A549 (cell line): ENCODE results near the gene CACTIN. TPM values are rescaled to one million over a fixed set of nuclear protein-coding genes. Genes with fewer than 3 reads are reported as not detected.

Source experiments
- ATAC-seq, 2 experiments: fragments of 200-7000 bp in 1 of 2; fragments of >200 bp in 1 of 2; cut with Nextera tagmentation in 1 of 2; cut with Tn5 transposase in 1 of 2; 3 replicates each; pipeline versions ENCODE4 v1.8.0 to v1.9.1; 2018 to 2020; ENCODE audit warnings: mild to moderate bottlenecking in 1 of 2, moderate library complexity in 1 of 2
- CTCF ChIA-PET: fragments of 300-600 bp; sonication (Branson Sonifier 250); formaldehyde crosslinking; extraction: SDS; loops from one replicate; lab custom pipeline; 2021; ENCODE audit warnings: antibody characterized with exemption, inconsistent platforms; lab: Yijun Ruan, JAX
- POLR2A ChIA-PET: fragments of 350-600 bp; formaldehyde crosslinking; extraction: SDS; loops from one replicate; lab custom pipeline; 2021; ENCODE audit warnings: antibody characterized with exemption, inconsistent platforms; lab: Yijun Ruan, JAX
- DNase-seq, 2 experiments: peaks; one replicate each; pipeline versions ENCODE4 v3.0.0 to v3.0.0-alpha.2; 2011 to 2016; ENCODE audit warnings: low read depth in 1 of 2, low spot score in 1 of 2
- FAIRE-seq: peaks from 2 replicates; lab custom pipeline; 2011; peaks lifted over from hg19 to GRCh38; lab: Jason Lieb, UNC
- H3K27ac ChIP-seq, 2 experiments: fragments of >200 bp; sonication (Bioruptor Twin); formaldehyde crosslinking; 3 replicates each; pipeline ENCODE4 v1.5.1; 2016 to 2017
- H3K4me1 ChIP-seq: fragments of >200 bp; sonication (Bioruptor Twin); formaldehyde crosslinking; 3 replicates; pipeline ENCODE4 v1.6.1; 2016
- H3K4me2 ChIP-seq: fragments of >200 bp; sonication (Bioruptor Twin); formaldehyde crosslinking; 3 replicates; pipeline ENCODE4 v1.6.1; 2016
- H3K4me3 ChIP-seq: fragments of >200 bp; sonication (Bioruptor Twin); formaldehyde crosslinking; 3 replicates; pipeline ENCODE4 v1.5.1; 2016
- H3K9me3 ChIP-seq: fragments of >200 bp; sonication (Bioruptor Twin); formaldehyde crosslinking; 3 replicates; pipeline ENCODE4 v1.6.1; 2016
- ATOH8 ChIP-seq: fragments of 250-450 bp; sonication (Bioruptor Pico); IDR thresholded peaks from 2 replicates; pipeline ENCODE4 v1.5.0; 2020; ENCODE audit warnings: low read depth, mild to moderate bottlenecking, moderate library complexity
- CBX8 ChIP-seq: fragments of 200-600 bp; sonication (generic); IDR thresholded peaks from 2 replicates; pipeline ENCODE4 v1.6.1; 2016
- CHD4 ChIP-seq: fragments of 200-600 bp; sonication (generic); IDR thresholded peaks from 2 replicates; pipeline ENCODE4 v1.6.1; 2016; ENCODE audit warnings: antibody characterized with exemption, mild to moderate bottlenecking, borderline replicate concordance
- EHMT2 ChIP-seq: fragments of 200-600 bp; sonication (generic); IDR thresholded peaks from 2 replicates; pipeline ENCODE4 v1.6.1; 2016; ENCODE audit warnings: antibody characterized with exemption, low read depth, mild to moderate bottlenecking, moderate library complexity
- ESRRA ChIP-seq: fragments of 150-350 bp; IDR thresholded peaks from 2 replicates; pipeline ENCODE4 v1.6.1; 2014; ENCODE audit warnings: mild to moderate bottlenecking, low read length, borderline replicate concordance
- FOSB ChIP-seq: fragments of 250-450 bp; sonication (Bioruptor Pico); IDR thresholded peaks from 2 replicates; pipeline ENCODE4 v1.5.0; 2020; ENCODE audit warnings: mild to moderate bottlenecking, moderate library complexity
- FOXS1 ChIP-seq: fragments of 250-450 bp; sonication (Bioruptor Pico); IDR thresholded peaks from 2 replicates; pipeline ENCODE4 v1.5.0; 2020; ENCODE audit warnings: mild to moderate bottlenecking, moderate library complexity
- GATA3 ChIP-seq: IDR thresholded peaks from 2 replicates; pipeline ENCODE4 v1.6.1; 2012; ENCODE audit warnings: borderline replicate concordance
- HES2 ChIP-seq: fragments of >200 bp; sonication (Bioruptor Twin); formaldehyde crosslinking; IDR thresholded peaks from 2 replicates; pipeline ENCODE4 v1.6.1; 2016
- HEYL ChIP-seq: fragments of 250-450 bp; sonication (Bioruptor Pico); IDR thresholded peaks from 2 replicates; pipeline ENCODE4 v1.8.0; 2021; ENCODE audit warnings: mild to moderate bottlenecking, moderate library complexity
- HMGXB4 ChIP-seq: fragments of 250-450 bp; sonication (Bioruptor Pico); IDR thresholded peaks from 2 replicates; pipeline ENCODE4 v1.5.0; 2021; ENCODE audit warnings: mild to moderate bottlenecking, moderate library complexity, borderline replicate concordance
- JUN ChIP-seq, 2 experiments: fragments of >200 bp; sonication (Bioruptor Twin); formaldehyde crosslinking; IDR thresholded peaks; 2 replicates in 1 of 2; 3 replicates in 1 of 2; pipeline ENCODE4 v1.6.1; 2016 to 2017
- JUNB ChIP-seq: fragments of >200 bp; sonication (Bioruptor Twin); formaldehyde crosslinking; IDR thresholded peaks from 2 replicates; pipeline ENCODE4 v1.6.1; 2016
- KDM1A ChIP-seq: fragments of 200-600 bp; sonication (generic); IDR thresholded peaks from 2 replicates; pipeline ENCODE4 v1.6.1; 2016; ENCODE audit warnings: low read depth, mild to moderate bottlenecking
- KDM5A ChIP-seq: fragments of 200-600 bp; sonication (generic); IDR thresholded peaks from 2 replicates; pipeline ENCODE4 v1.6.1; 2016; ENCODE audit warnings: antibody characterized with exemption, mild to moderate bottlenecking
- MAFK ChIP-seq: fragments of 450-650 bp; IDR thresholded peaks from 2 replicates; pipeline ENCODE4 v1.6.1; 2014; ENCODE audit not compliant: partially characterized antibody
- NFE2L2 ChIP-seq: fragments of 150-350 bp; conservative IDR thresholded peaks from 2 replicates; pipeline ENCODE4 v1.6.1; 2014; ENCODE audit warnings: low read length
- PHF8 ChIP-seq: fragments of 200-600 bp; sonication (generic); IDR thresholded peaks from 2 replicates; pipeline ENCODE4 v1.6.1; 2016; ENCODE audit warnings: low read depth, mild to moderate bottlenecking, antibody characterized with exemption, moderate library complexity, borderline replicate concordance
- POLR2A ChIP-seq: IDR thresholded peaks from 2 replicates; pipeline ENCODE4 v1.6.1; 2012; ENCODE audit warnings: mild to moderate bottlenecking, low read length
- RAD21 ChIP-seq, 2 experiments: fragments of >200 bp in 1 of 2; sonication (Bioruptor Twin) in 1 of 2; formaldehyde crosslinking in 1 of 2; IDR thresholded peaks in 1 of 2; conservative IDR thresholded peaks in 1 of 2; 2 replicates in 1 of 2; 3 replicates in 1 of 2; pipeline ENCODE4 v1.6.1; 2012 to 2018; ENCODE audit warnings: inconsistent platforms in 1 of 2
- REST ChIP-seq: fragments of 200-600 bp; sonication (generic); IDR thresholded peaks from 2 replicates; pipeline ENCODE4 v1.6.1; 2016; ENCODE audit warnings: antibody characterized with exemption, mild to moderate bottlenecking, moderate library complexity
- USF2 ChIP-seq: fragments of 450-650 bp; IDR thresholded peaks from 2 replicates; pipeline ENCODE4 v1.6.1; 2014; ENCODE audit warnings: antibody characterized with exemption
- ZSCAN20 ChIP-seq: fragments of 250-450 bp; sonication (Bioruptor Pico); IDR thresholded peaks from 2 replicates; pipeline ENCODE4 v1.8.0; 2022; ENCODE audit warnings: mild to moderate bottlenecking, moderate library complexity
- WGBS: methylation state at CpG from one replicate; pipeline ENCODE4 v1.1.6; 2017; ENCODE audit errors: missing lambda C conversion rate; 5-methylcytosine and 5-hydroxymethylcytosine counted together
- polyA plus RNA-seq, 4 experiments: library from polyadenylated mRNA; depleted of rRNA in 3 of 4; stranded (reverse); fragments of >200 nt; fragmentation: RNase III in 1 of 4; extraction: RNeasy Plus Mini Kit Qiagen cat#74134 plus additional on column Dnase treatment in 1 of 4; gene quantifications; 2 replicates in 3 of 4; 3 replicates in 1 of 4; pipeline ENCODE4 v1.2.3, GENCODE V29; 2011 to 2017
- TF ChIP-seq, protein P1 (sequence below): fragments of 150-350 bp; IDR thresholded peaks from 2 replicates; pipeline ENCODE4 v1.6.1; 2014; ENCODE audit warnings: low read depth, mild to moderate bottlenecking, low read length
- TF ChIP-seq, protein P2 (sequence below): fragments of >200 bp; sonication (Bioruptor Twin); formaldehyde crosslinking; IDR thresholded peaks from 3 replicates; pipeline ENCODE4 v1.6.1; 2016

CACTIN gene
- polyA plus RNA-seq, 2 of the 4 experiments (the other 2 are of a cell fraction), result 8.3 to 14.9 TPM

GRCh38 chr19:3615524-3616135, 11.0 kb downstream of the CACTIN start:
- H3K9me3 ChIP-seq, result no peaks in the 10 kb centered on the region
- no peaks in the 10 kb centered on the region for H3K4me1 ChIP-seq
- CTCF ChIA-PET, result interaction anchor here (2.0 to 2.2 kb wide), 2 partner anchors 40 to 71 kb away, joined by 7 to 9 read pairs; no protein-coding TSS in a partner anchor
- no peak for DNase-seq
- POLR2A ChIA-PET, result no interaction called here
- H3K27ac ChIP-seq, result no peak overlapping the region
- TF ChIP-seq KDM1A, result no peak
- TF ChIP-seq FOXS1 (CRISPR knock-in tag), result no peak
- TF ChIP-seq JUNB, result no peak
- TF ChIP-seq CBX8, result no peak
- TF ChIP-seq JUN (IDR thresholded peaks at IDR 0.05), result no peak
- no peak for TF ChIP-seq FOSB
- TF ChIP-seq NFE2L2, result no peak
- no peak for TF ChIP-seq CHD4
- TF ChIP-seq USF2, result no peak
- no peak for TF ChIP-seq MAFK
- no peak for TF ChIP-seq POLR2A
- TF ChIP-seq HMGXB4 (CRISPR knock-in tag), result no peak
- TF ChIP-seq, all 56 proteins: peak for 0
- Histone ChIP-seq H3K4me2 (no peak overlapping the region), H3K4me3 (no peak overlapping the region)
- FAIRE-seq (no peak), ATAC-seq (no peak)
- 95% methylated on average over 15 of the region's 26 CpGs for WGBS

GRCh38 chr19:3614858-3615505, 11.6 kb downstream of the CACTIN start:
- ChIA-PET POLR2A (no interaction called here), CTCF (interaction anchor here (0.6 to 2.2 kb wide), 4 partner anchors 14 to 310 kb away, joined by 3 to 9 read pairs (median 5); no protein-coding TSS in a partner anchor)
- Histone ChIP-seq H3K4me1 (no peaks in the 10 kb centered on the region), H3K4me2 (no peak overlapping the region), H3K27ac (no peak overlapping the region), H3K4me3 (no peak overlapping the region), H3K9me3 (no peaks in the 10 kb centered on the region)
- no peak for TF ChIP-seq REST
- no peak for TF ChIP-seq ESRRA
- TF ChIP-seq, protein P1, sequence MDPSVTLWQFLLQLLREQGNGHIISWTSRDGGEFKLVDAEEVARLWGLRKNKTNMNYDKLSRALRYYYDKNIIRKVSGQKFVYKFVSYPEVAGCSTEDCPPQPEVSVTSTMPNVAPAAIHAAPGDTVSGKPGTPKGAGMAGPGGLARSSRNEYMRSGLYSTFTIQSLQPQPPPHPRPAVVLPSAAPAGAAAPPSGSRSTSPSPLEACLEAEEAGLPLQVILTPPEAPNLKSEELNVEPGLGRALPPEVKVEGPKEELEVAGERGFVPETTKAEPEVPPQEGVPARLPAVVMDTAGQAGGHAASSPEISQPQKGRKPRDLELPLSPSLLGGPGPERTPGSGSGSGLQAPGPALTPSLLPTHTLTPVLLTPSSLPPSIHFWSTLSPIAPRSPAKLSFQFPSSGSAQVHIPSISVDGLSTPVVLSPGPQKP, result no peak
- no peak for TF ChIP-seq NFE2L2
- no peak for TF ChIP-seq CHD4
- no peak for TF ChIP-seq ATOH8 (CRISPR knock-in tag)
- no peak for TF ChIP-seq PHF8
- no peak for TF ChIP-seq EHMT2
- TF ChIP-seq ZSCAN20 (CRISPR knock-in tag), result no peak
- TF ChIP-seq RAD21 (conservative IDR thresholded peaks at IDR 0.05 in 1 of 2, IDR thresholded peaks at IDR 0.05 in 1 of 2), result no peak
- no peak for TF ChIP-seq HES2
- no peak for TF ChIP-seq KDM5A
- TF ChIP-seq KDM1A, result no peak
- TF ChIP-seq, protein P2, sequence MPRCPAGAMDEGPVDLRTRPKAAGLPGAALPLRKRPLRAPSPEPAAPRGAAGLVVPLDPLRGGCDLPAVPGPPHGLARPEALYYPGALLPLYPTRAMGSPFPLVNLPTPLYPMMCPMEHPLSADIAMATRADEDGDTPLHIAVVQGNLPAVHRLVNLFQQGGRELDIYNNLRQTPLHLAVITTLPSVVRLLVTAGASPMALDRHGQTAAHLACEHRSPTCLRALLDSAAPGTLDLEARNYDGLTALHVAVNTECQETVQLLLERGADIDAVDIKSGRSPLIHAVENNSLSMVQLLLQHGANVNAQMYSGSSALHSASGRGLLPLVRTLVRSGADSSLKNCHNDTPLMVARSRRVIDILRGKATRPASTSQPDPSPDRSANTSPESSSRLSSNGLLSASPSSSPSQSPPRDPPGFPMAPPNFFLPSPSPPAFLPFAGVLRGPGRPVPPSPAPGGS, result no peak
- no peak for TF ChIP-seq HEYL (CRISPR knock-in tag)
- no peak for TF ChIP-seq GATA3
- FAIRE-seq, result no peak
- 89% methylated on average over 13 of the region's 18 CpGs for WGBS
- ATAC-seq, result no peak
- DNase-seq, result no peak
